Measurements from ENCODE around the gene ATF6B. TPM values are rescaled to one million over a fixed set of nuclear protein-coding genes. Genes with fewer than 3 reads are reported as not detected.

Gene ATF6B
- total and polyA plus RNA-seq, 4 experiments from 2014 or later = 11.4 to 154 (median 89.2) TPM

- peak overlapping the region in 1 of 7 donors; percentile 17 for H3K27ac Mint-ChIP-seq
- H3K36me3 Mint-ChIP-seq = no peaks in the 10 kb centered on the region
- H3K27me3 Mint-ChIP-seq = peaks cover 0 to 3% of the 10 kb centered on the region in 2 donors
- intact Hi-C loops (cut with micrococcal nuclease) = no loop called here
- H3K9me3 Mint-ChIP-seq = no peaks in the 10 kb centered on the region
- Histone ChIP-seq H3K27me3 (ENCODE audit: insufficient read depth, low read length) (no peaks in the 10 kb centered on the region), H3K4me1 (ENCODE audit: insufficient read depth, low read length) (no peaks in the 10 kb centered on the region), H3K9me3 (ENCODE audit: control insufficient read depth in 1 of 2, low read length in 2 of 2) (no peaks in the 10 kb centered on the region), H3K27ac (ENCODE audit: low read depth, low read length) (no peak overlapping the region), H3K36me3 (ENCODE audit: insufficient read depth, low read length) (no peaks in the 10 kb centered on the region), H3K4me3 (ENCODE audit: low read length in 2 of 2) (no peak overlapping the region)
- CTCF ChIA-PET (ENCODE audit: partially characterized antibody) = no interaction called here
- no peak overlapping the region for H3K4me3 Mint-ChIP-seq
- DNase-seq = no peak
- POLR2A ChIA-PET (ENCODE audit: partially characterized antibody) = no interaction called here
- H3K4me1 Mint-ChIP-seq = no peaks in the 10 kb centered on the region
These were observed 52.3 kb downstream of the ATF6B start for GRCh38 chr6:32075781-32076180.

- Histone ChIP-seq H3K27ac (ENCODE audit: low read depth, low read length) (no peak overlapping the region), H3K36me3 (ENCODE audit: insufficient read depth, low read length) (no peaks in the 10 kb centered on the region), H3K9me3 (ENCODE audit: control insufficient read depth in 1 of 2, low read length in 2 of 2) (no peaks in the 10 kb centered on the region), H3K4me1 (ENCODE audit: insufficient read depth, low read length) (no peaks in the 10 kb centered on the region), H3K27me3 (ENCODE audit: insufficient read depth, low read length) (no peaks in the 10 kb centered on the region), H3K4me3 (ENCODE audit: low read length in 2 of 2) (no peak overlapping the region)
- ChIA-PET POLR2A (ENCODE audit: partially characterized antibody) (no interaction called here), CTCF (ENCODE audit: partially characterized antibody) (no interaction called here)
- H3K36me3 Mint-ChIP-seq = no peaks in the 10 kb centered on the region
- no peak for DNase-seq
- intact Hi-C loops (cut with micrococcal nuclease) = no loop called here
- no peak overlapping the region for H3K4me3 Mint-ChIP-seq
- H3K27ac Mint-ChIP-seq = peak overlapping the region in 1 of 7 donors; percentile 41
- H3K4me1 Mint-ChIP-seq = no peaks in the 10 kb centered on the region
- no peaks in the 10 kb centered on the region for H3K9me3 Mint-ChIP-seq
- H3K27me3 Mint-ChIP-seq = peaks cover 0 to 3% of the 10 kb centered on the region in 2 donors
These were observed 53.0 kb downstream of the ATF6B start for GRCh38 chr6:32074996-32075532.

- Mint-ChIP-seq H3K36me3 (no peaks in the 10 kb centered on the region), H3K27ac (peak overlapping the region in 1 of 7 donors; percentile 7), H3K27me3 (peaks cover 0 to 3% of the 10 kb centered on the region in 2 donors), H3K4me1 (no peaks in the 10 kb centered on the region), H3K9me3 (no peaks in the 10 kb centered on the region), H3K4me3 (no peak overlapping the region)
- Histone ChIP-seq H3K4me3 (ENCODE audit: low read length in 2 of 2) (no peak overlapping the region), H3K4me1 (ENCODE audit: insufficient read depth, low read length) (no peaks in the 10 kb centered on the region), H3K36me3 (ENCODE audit: insufficient read depth, low read length) (no peaks in the 10 kb centered on the region), H3K27me3 (ENCODE audit: insufficient read depth, low read length) (no peaks in the 10 kb centered on the region), H3K27ac (ENCODE audit: low read depth, low read length) (no peak overlapping the region), H3K9me3 (ENCODE audit: control insufficient read depth in 1 of 2, low read length in 2 of 2) (no peaks in the 10 kb centered on the region)
- no peak for DNase-seq
- POLR2A ChIA-PET (ENCODE audit: partially characterized antibody) = no interaction called here
- CTCF ChIA-PET (ENCODE audit: partially characterized antibody) = no interaction called here
- intact Hi-C loops (cut with micrococcal nuclease) = no loop called here
These were observed 54.4 kb downstream of the ATF6B start for GRCh38 chr6:32073613-32074012.

GRCh38 chr6:32073101-32073500 is 54.9 kb downstream of the ATF6B start:
- no peaks in the 10 kb centered on the region for H3K27me3 ChIP-seq (ENCODE audit: insufficient read depth, low read length)
- no peaks in the 10 kb centered on the region for H3K9me3 ChIP-seq (ENCODE audit: control insufficient read depth in 1 of 2, low read length in 2 of 2)
- H3K27ac ChIP-seq (ENCODE audit: low read depth, low read length) = no peak overlapping the region
- H3K36me3 ChIP-seq (ENCODE audit: insufficient read depth, low read length) = no peaks in the 10 kb centered on the region
- no peaks in the 10 kb centered on the region for H3K4me1 ChIP-seq (ENCODE audit: insufficient read depth, low read length)
- no peak overlapping the region for H3K4me3 ChIP-seq (ENCODE audit: low read length in 2 of 2)
- DNase-seq = no peak
- H3K4me1 Mint-ChIP-seq = no peaks in the 10 kb centered on the region
- H3K9me3 Mint-ChIP-seq = no peaks in the 10 kb centered on the region
- intact Hi-C loops (cut with micrococcal nuclease) = no loop called here
- H3K27me3 Mint-ChIP-seq = peaks cover 0 to 3% of the 10 kb centered on the region in 2 donors
- peak overlapping the region in 1 of 8 donors; percentile 57 for H3K4me3 Mint-ChIP-seq
- peak overlapping the region in 1 of 7 donors; percentile 7 for H3K27ac Mint-ChIP-seq
- H3K36me3 Mint-ChIP-seq = no peaks in the 10 kb centered on the region
- ChIA-PET POLR2A (ENCODE audit: partially characterized antibody) (no interaction called here), CTCF (ENCODE audit: partially characterized antibody) (no interaction called here)

GRCh38 chr6:32070814-32071543 is 57.1 kb downstream of the ATF6B start:
- no peaks in the 10 kb centered on the region for H3K4me1 Mint-ChIP-seq
- H3K4me3 Mint-ChIP-seq = no peak overlapping the region
- no peaks in the 10 kb centered on the region for H3K4me1 ChIP-seq (ENCODE audit: insufficient read depth, low read length)
- CTCF ChIA-PET (ENCODE audit: partially characterized antibody) = no interaction called here
- DNase-seq = no peak
- POLR2A ChIA-PET (ENCODE audit: partially characterized antibody) = no interaction called here
- H3K4me3 ChIP-seq (ENCODE audit: low read length in 2 of 2) = no peak overlapping the region
- H3K27ac Mint-ChIP-seq = peak overlapping the region in 1 of 7 donors; percentile 50
- no peaks in the 10 kb centered on the region for H3K27me3 ChIP-seq (ENCODE audit: insufficient read depth, low read length)
- no peak overlapping the region for H3K27ac ChIP-seq (ENCODE audit: low read depth, low read length)
- no peaks in the 10 kb centered on the region for H3K36me3 Mint-ChIP-seq
- no peaks in the 10 kb centered on the region for H3K9me3 ChIP-seq (ENCODE audit: control insufficient read depth in 1 of 2, low read length in 2 of 2)
- H3K27me3 Mint-ChIP-seq = peaks cover 0 to 3% of the 10 kb centered on the region in 2 donors
- peaks cover 0 to 1% (median 0%) of the 10 kb centered on the region in 8 donors for H3K9me3 Mint-ChIP-seq
- H3K36me3 ChIP-seq (ENCODE audit: insufficient read depth, low read length) = no peaks in the 10 kb centered on the region
- intact Hi-C loops (cut with micrococcal nuclease) = no loop called here

GRCh38 chr6:32069878-32070515 is 58.0 kb downstream of the ATF6B start:
- H3K36me3 Mint-ChIP-seq = no peaks in the 10 kb centered on the region
- Histone ChIP-seq H3K4me3 (ENCODE audit: low read length in 2 of 2) (no peak overlapping the region), H3K9me3 (ENCODE audit: control insufficient read depth in 1 of 2, low read length in 2 of 2) (no peaks in the 10 kb centered on the region), H3K36me3 (ENCODE audit: insufficient read depth, low read length) (no peaks in the 10 kb centered on the region), H3K27ac (ENCODE audit: low read depth, low read length) (no peak overlapping the region), H3K27me3 (ENCODE audit: insufficient read depth, low read length) (no peaks in the 10 kb centered on the region), H3K4me1 (ENCODE audit: insufficient read depth, low read length) (no peaks in the 10 kb centered on the region)
- DNase-seq = no peak
- no peak overlapping the region for H3K27ac Mint-ChIP-seq
- no peak overlapping the region for H3K4me3 Mint-ChIP-seq
- H3K9me3 Mint-ChIP-seq = peaks cover 0 to 1% (median 0%) of the 10 kb centered on the region in 8 donors
- intact Hi-C loops (cut with micrococcal nuclease) = no loop called here
- H3K27me3 Mint-ChIP-seq = no peaks in the 10 kb centered on the region
- ChIA-PET POLR2A (ENCODE audit: partially characterized antibody) (no interaction called here), CTCF (ENCODE audit: partially characterized antibody) (no interaction called here)
- H3K4me1 Mint-ChIP-seq = peaks cover 0 to 2% (median 0%) of the 10 kb centered on the region in 4 donors

- H3K9me3 Mint-ChIP-seq = peaks cover 0 to 1% (median 0%) of the 10 kb centered on the region in 8 donors
- Histone ChIP-seq H3K36me3 (ENCODE audit: insufficient read depth, low read length) (no peaks in the 10 kb centered on the region), H3K27ac (ENCODE audit: low read depth, low read length) (no peak overlapping the region), H3K4me1 (ENCODE audit: insufficient read depth, low read length) (no peaks in the 10 kb centered on the region), H3K4me3 (ENCODE audit: low read length in 2 of 2) (no peak overlapping the region), H3K27me3 (ENCODE audit: insufficient read depth, low read length) (no peaks in the 10 kb centered on the region), H3K9me3 (ENCODE audit: control insufficient read depth in 1 of 2, low read length in 2 of 2) (no peaks in the 10 kb centered on the region)
- peaks cover 0 to 2% (median 0%) of the 10 kb centered on the region in 4 donors for H3K4me1 Mint-ChIP-seq
- no peaks in the 10 kb centered on the region for H3K27me3 Mint-ChIP-seq
- intact Hi-C loops (cut with micrococcal nuclease) = no loop called here
- DNase-seq = no peak
- ChIA-PET POLR2A (ENCODE audit: partially characterized antibody) (no interaction called here), CTCF (ENCODE audit: partially characterized antibody) (no interaction called here)
- no peak overlapping the region for H3K27ac Mint-ChIP-seq
- H3K36me3 Mint-ChIP-seq = no peaks in the 10 kb centered on the region
- no peak overlapping the region for H3K4me3 Mint-ChIP-seq
These were observed 58.6 kb downstream of the ATF6B start for GRCh38 chr6:32069460-32069859.

All from CD4-positive, alpha-beta memory T cell (primary cell).